Astrocyte of the spinal cord (primary cell): Measurements from ENCODE around the gene FBRSL1.

Experiments used
- DNase-seq: peaks from one replicate; pipeline ENCODE4 v3.0.0; 2011; ENCODE audit warnings: low read depth, low spot score
- H3K4me3 ChIP-seq: 2 replicates; pipeline ENCODE4 v1.5.1; 2011; ENCODE audit warnings: low read depth, mild to moderate bottlenecking, low read length, moderate library complexity
- in situ Hi-C: cut with HindIII; loops from 2 replicates; pipeline ENCODE4 v1.10.0; 2017; ENCODE audit warnings: low sequenced_read_pairs
- TF ChIP-seq, protein P1 (sequence below): IDR thresholded peaks from 2 replicates; pipeline ENCODE4 v1.5.1; 2012; ENCODE audit warnings: low read depth, mild to moderate bottlenecking, low read length, inconsistent platforms

Gene FBRSL1

DNA sequence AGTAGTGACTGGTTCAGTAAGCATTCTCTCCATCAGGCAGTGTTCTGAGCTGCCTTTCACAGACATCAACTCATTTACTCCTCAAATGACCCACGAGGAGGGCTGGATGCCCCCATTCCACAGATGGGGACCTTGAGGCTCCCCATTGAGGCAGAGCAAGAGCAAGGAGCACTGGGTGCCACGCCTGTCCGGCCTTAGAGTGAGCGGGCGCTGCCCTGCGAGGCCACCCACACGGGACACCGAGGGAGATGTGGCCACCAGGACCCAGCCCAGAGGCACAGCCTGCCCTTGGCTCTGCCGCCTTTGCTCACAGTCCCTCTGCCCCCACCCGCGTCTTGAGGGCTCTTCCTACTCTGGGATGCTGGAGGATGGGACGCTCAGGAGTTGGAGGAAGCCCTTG is 3.0 kb downstream of the FBRSL1 start:
- TF ChIP-seq, protein P1, sequence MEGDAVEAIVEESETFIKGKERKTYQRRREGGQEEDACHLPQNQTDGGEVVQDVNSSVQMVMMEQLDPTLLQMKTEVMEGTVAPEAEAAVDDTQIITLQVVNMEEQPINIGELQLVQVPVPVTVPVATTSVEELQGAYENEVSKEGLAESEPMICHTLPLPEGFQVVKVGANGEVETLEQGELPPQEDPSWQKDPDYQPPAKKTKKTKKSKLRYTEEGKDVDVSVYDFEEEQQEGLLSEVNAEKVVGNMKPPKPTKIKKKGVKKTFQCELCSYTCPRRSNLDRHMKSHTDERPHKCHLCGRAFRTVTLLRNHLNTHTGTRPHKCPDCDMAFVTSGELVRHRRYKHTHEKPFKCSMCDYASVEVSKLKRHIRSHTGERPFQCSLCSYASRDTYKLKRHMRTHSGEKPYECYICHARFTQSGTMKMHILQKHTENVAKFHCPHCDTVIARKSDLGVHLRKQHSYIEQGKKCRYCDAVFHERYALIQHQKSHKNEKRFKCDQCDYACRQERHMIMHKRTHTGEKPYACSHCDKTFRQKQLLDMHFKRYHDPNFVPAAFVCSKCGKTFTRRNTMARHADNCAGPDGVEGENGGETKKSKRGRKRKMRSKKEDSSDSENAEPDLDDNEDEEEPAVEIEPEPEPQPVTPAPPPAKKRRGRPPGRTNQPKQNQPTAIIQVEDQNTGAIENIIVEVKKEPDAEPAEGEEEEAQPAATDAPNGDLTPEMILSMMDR = no peak
- in situ Hi-C loops = no loop called here
- no peak overlapping the region for H3K4me3 ChIP-seq
- no peak for DNase-seq

DNA sequence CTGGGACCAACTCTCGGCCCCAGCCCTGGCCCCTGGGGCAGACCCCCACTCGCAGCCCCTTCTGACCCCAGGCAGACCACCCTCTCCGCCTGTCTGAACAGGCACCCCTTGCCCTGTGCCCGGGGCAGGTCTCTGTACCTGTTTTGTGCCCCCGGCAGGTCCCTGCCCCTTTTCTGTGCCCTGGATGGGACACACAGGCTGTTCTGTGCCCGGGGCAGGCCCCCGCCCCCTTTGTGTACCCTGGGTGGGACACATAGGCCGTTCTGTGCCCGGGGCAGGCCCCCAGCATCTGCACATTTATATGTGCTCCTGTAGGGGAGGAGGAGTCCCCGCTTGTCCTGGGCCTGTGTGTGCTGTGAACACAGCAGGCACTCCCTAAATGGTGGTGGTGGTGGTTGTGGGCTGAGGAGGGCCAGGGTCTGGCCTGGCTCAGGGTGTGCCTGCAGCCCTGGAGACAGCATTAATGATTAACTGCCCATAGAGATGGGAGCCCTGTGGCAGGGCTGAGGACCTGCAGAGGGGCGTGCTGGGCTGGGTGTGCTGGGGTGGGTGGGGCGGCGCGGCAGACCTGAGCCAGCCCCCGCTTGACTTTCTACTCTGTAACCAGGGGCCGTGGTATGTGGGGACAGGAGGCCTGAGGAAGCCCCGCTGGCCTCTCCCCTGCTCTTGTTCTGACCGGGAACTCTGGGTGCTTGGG is 3.7 kb downstream of the FBRSL1 start:
- TF ChIP-seq, protein P1 = no peak
- no peak for DNase-seq
- in situ Hi-C loops = no loop called here
- H3K4me3 ChIP-seq = no peak overlapping the region

DNA sequence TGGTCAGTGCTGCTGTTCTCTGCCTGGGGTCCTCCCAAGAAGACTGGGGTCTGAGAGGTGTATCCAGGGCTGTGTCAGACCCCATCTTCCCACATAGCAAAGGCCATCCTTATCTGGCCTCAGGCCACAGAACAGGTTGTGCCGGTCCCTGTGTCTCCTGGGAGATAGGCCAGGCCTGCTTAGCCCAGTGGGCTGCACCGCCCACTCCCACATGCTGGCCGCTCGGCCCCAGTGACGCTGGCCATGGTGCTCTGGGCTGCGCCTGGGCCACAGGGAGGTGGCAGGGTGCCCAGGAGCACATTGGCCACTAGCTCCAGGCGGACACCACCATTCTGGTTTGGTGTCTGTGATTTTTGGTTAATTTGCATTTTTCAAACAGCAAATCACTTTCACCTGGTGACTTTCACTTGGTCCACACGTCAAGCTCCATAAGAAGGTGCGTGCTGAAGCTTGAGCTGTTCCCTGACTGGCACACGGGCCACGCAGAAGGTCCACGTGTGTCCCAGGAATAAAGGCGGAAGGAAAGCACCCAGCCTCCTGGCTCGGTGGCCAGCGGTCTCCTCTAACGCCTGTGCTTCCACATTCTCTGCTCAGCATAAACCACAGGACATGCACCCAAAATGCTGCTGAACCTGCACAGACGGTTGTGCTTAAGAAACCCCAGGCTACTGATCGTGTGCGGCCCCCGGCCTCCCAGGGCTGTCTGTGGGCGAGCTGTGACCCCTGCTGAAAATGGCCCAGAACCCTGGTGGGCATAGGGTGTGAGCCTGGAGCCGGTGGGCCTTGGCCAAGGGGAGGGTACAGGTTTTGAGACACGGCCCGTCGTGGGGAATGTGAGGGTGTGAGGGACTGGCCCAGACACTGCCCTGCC is 4.6 kb downstream of the FBRSL1 start:
- TF ChIP-seq, protein P1 = no peak
- in situ Hi-C loops = no loop called here
- no peak for DNase-seq
- no peak overlapping the region for H3K4me3 ChIP-seq

DNA sequence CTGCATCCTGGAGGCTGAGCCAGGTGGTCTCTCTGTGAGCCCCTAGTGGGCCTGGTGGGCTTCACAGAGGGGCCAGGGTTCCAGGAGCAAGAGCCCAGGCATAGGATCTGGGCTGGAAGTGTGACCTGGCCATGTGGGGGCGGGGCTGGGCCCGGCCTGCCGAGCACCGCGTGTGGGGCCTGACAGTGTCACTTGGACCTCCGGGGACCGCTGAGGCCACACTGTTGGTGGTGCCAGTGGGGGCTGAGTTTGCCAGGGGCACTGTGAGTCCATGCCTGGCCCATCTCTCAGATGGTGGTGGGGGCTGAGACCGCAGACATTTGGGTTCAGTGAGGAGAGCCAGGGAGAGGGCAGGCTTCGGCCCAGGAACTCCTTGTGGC is 5.2 kb downstream of the FBRSL1 start:
- TF ChIP-seq, protein P1 = no peak
- in situ Hi-C loops = no loop called here
- DNase-seq = no peak
- H3K4me3 ChIP-seq = no peak overlapping the region

DNA sequence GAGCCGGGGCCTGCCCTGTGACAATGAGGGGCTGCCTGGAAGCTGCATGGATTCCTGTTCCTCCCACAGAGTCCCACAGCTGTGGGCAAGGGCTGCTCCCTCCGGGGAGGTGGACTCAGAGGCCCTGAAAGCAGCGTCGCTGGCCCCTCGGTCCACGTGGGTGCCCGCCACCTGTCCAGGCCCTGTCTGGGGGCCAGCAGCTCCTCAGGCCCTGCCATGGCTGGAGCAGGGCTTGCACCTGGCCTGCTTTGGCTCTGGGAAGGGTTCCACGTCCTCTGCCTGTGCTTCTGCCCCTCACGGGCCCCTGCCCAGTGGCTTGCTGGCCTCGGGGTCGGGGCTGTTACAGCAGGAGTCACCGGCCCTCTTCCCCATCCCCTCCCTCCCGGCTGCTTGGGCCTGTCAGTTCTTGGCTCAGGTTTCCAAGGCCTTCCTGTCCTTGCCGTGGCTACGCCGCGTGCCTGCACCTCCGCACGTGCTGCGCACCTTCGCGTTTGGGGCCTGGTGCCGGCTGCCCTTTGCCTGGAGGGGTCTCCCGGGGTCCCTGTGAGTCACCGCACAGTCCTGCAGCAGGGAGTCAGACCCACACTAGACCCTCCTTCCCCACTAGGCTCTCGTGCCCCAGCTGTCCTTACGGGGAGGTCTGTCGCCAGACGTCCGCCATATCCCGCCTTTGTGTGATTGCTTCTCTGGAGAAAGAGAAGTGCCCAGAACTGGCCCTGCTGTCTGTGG is 5.8 kb downstream of the FBRSL1 start:
- no peak for DNase-seq
- in situ Hi-C loops = no loop called here
- TF ChIP-seq, protein P1 = no peak

DNA sequence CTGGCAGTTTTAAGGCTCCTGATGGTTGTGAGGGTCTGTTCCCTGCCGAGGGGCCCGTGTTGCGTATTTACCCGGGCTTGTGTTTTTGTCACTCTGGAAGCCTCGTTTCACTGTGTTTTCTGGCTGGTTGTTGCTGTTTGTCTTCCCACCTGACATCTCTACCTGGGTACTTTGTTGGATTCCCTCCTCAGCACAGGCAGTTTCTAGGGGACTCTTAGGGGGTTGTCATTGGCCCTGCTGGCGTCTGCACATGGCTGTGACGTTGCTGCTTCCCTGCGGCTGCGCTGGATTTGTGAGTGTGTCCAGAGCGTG is 6.4 kb downstream of the FBRSL1 start:
- H3K4me3 ChIP-seq = no peak overlapping the region
- no peak for DNase-seq
- TF ChIP-seq, protein P1 = no peak
- in situ Hi-C loops = no loop called here

More for the DNA sequence above, 5.8 kb downstream of the FBRSL1 start:
- H3K4me3 ChIP-seq = no peak overlapping the region
